ENCODE data around the gene ANO10. TPM values are rescaled to one million over a fixed set of nuclear protein-coding genes. Genes with fewer than 3 reads are reported as not detected.

Gene ANO10
- total and polyA plus RNA-seq, 2 donors (not counting 3 experiments of a cell fraction or from before 2014, with no cell fraction given) = 28.4 to 45.8 TPM

- intact Hi-C loops (cut with micrococcal nuclease) = no loop called here
- Histone ChIP-seq H3K27ac (ENCODE audit: insufficient read depth, low read depth, low read length) (no peak overlapping the region), H2AFZ (ENCODE audit: low read depth, low read length) (no peak overlapping the region), H3K27me3 (ENCODE audit: control insufficient read depth in 2 of 2, insufficient read depth in 2 of 2, low read length in 2 of 2) (no peaks in the 10 kb centered on the region), H3K9me1 (replicated peaks; ENCODE audit: control insufficient read depth, extremely low read depth, insufficient read depth, low read length) (no peaks in the 10 kb centered on the region), H4K20me1 (replicated peaks; ENCODE audit: control insufficient read depth, extremely low read depth, insufficient read depth, low read length) (no peaks in the 10 kb centered on the region), H3K4me3 (replicated peaks in 1 of 3; ENCODE audit: insufficient read depth in 1 of 3, low read depth in 1 of 3, low read length in 3 of 3) (no peak overlapping the region), H3K9me3 (replicated peaks; ENCODE audit: control insufficient read depth, insufficient read depth, low read length) (no peaks in the 10 kb centered on the region), H3K36me3 (ENCODE audit: control insufficient read depth in 2 of 2, extremely low read depth in 1 of 2, insufficient read depth in 2 of 2, low read length in 2 of 2) (no peaks in the 10 kb centered on the region), H3K9ac (replicated peaks; ENCODE audit: extremely low read depth, insufficient read depth, low read length) (no peak overlapping the region), H3K79me2 (ENCODE audit: control insufficient read depth, insufficient read depth, low read length) (no peaks in the 10 kb centered on the region), H3K4me1 (ENCODE audit: control insufficient read depth, extremely low read depth, insufficient read depth, low read length) (no peaks in the 10 kb centered on the region), H3K4me2 (ENCODE audit: insufficient read depth, low read length) (no peak overlapping the region)
- dilution Hi-C loops (cut with MboI; ENCODE audit: extremely low pct_ligation_motif_present, low sequenced_read_pairs) = no loop called here
- no peak for TF ChIP-seq POLR2AphosphoS5 (IDR thresholded peaks at IDR 0.05; ENCODE audit: insufficient read depth, low read depth, low read length)
- no peak for TF ChIP-seq GATA2 (IDR thresholded peaks at IDR 0.05; ENCODE audit: insufficient read depth, insufficient read length, low read depth, low read length)
- no peak for TF ChIP-seq EZH2 (IDR thresholded peaks at IDR 0.05; ENCODE audit: borderline replicate concordance, low read depth, low read length, severe bottlenecking)
- TF ChIP-seq JUN (IDR thresholded peaks at IDR 0.05; ENCODE audit: borderline replicate concordance, insufficient read depth, insufficient read length, low read depth) = no peak
- TF ChIP-seq FOS (IDR thresholded peaks at IDR 0.05; ENCODE audit: borderline replicate concordance, insufficient read depth, low read length) = no peak
- TF ChIP-seq MAX (IDR thresholded peaks at IDR 0.05; ENCODE audit: insufficient read depth, insufficient read length) = no peak
- TF ChIP-seq POLR2A (IDR thresholded peaks at IDR 0.05; ENCODE audit: low read depth, low read length) = no peak
- no peak for TF ChIP-seq MYC (IDR thresholded peaks at IDR 0.05; ENCODE audit: low read depth, low read length)
- no peak for TF ChIP-seq CTCF (IDR thresholded peaks at IDR 0.05; ENCODE audit: extremely low read depth in 1 of 2, insufficient read depth in 1 of 2, low read depth in 1 of 2, low read length in 2 of 2)
- POLR2A ChIA-PET = no interaction called here
- FAIRE-seq = peak; percentile 53
- no peak for DNase-seq (ENCODE audit: low read depth, low spot score)
- no TSS peak for BruUV-seq (replicated peaks)
- CTCF ChIA-PET = interaction anchor here (1.2 to 1.8 kb wide), 2 partner anchors 11 to 18 kb away, joined by 3 to 4 read pairs; no protein-coding TSS in a partner anchor
Measured at GRCh38 chr3:43426388-43426787, 195.4 kb downstream of the ANO10 start.
